HK-2 (cell line): ENCODE data around the gene SYT3.
"Not testable (repeated sequence)": the region's sequence is repeated elsewhere in the genome, so short reads cannot be mapped to it uniquely, and the experiment has no call there.

Source experiments
- DNase-seq: peaks from one replicate; pipeline ENCODE4 v3.0.0-alpha.2; 2018; ENCODE audit not compliant: unreplicated experiment

SYT3 gene

GRCh38 chr19:50604264-50605073, 35.2 kb downstream of the SYT3 start:
- DNase-seq = not testable (repeated sequence)

GRCh38 chr19:50602935-50603334, 36.7 kb downstream of the SYT3 start:
- DNase-seq = no peak

- DNase-seq = no peak
Measured at GRCh38 chr19:50602496-50602895, 37.2 kb downstream of the SYT3 start.

GRCh38 chr19:50602089-50602422, 37.6 kb downstream of the SYT3 start:
- no peak for DNase-seq

GRCh38 chr19:50601407-50602088, 38.1 kb downstream of the SYT3 start:
- no peak for DNase-seq

- no peak for DNase-seq
Measured at GRCh38 chr19:50599427-50599826, 40.3 kb downstream of the SYT3 start.

- no peak for DNase-seq
Measured at GRCh38 chr19:50590191-50590590, 49.5 kb downstream of the SYT3 start.

- not testable (repeated sequence) for DNase-seq
Measured at GRCh38 chr19:50581795-50582660, 57.7 kb downstream of the SYT3 start.

GRCh38 chr19:50580970-50581634, 58.6 kb downstream of the SYT3 start:
- peak; percentile 26 for DNase-seq

- no peak for DNase-seq
Measured at GRCh38 chr19:50580240-50580639, 59.4 kb downstream of the SYT3 start.

GRCh38 chr19:50576769-50577168, 62.9 kb downstream of the SYT3 start:
- DNase-seq = not testable (repeated sequence)

GRCh38 chr19:50573741-50574461, 65.8 kb downstream of the SYT3 start:
- DNase-seq = no peak
